ENCODE measurements around the gene MLLT1. TPM values are rescaled to one million over a fixed set of nuclear protein-coding genes. Genes with fewer than 3 reads are reported as not detected.
A peak's percentile ranks its signal among the peaks of the same experiment; 100 is the strongest.

The MLLT1 gene
- total and polyA plus RNA-seq, 2 experiments from 2014 or later: 13.3 to 19.1 TPM

DNA sequence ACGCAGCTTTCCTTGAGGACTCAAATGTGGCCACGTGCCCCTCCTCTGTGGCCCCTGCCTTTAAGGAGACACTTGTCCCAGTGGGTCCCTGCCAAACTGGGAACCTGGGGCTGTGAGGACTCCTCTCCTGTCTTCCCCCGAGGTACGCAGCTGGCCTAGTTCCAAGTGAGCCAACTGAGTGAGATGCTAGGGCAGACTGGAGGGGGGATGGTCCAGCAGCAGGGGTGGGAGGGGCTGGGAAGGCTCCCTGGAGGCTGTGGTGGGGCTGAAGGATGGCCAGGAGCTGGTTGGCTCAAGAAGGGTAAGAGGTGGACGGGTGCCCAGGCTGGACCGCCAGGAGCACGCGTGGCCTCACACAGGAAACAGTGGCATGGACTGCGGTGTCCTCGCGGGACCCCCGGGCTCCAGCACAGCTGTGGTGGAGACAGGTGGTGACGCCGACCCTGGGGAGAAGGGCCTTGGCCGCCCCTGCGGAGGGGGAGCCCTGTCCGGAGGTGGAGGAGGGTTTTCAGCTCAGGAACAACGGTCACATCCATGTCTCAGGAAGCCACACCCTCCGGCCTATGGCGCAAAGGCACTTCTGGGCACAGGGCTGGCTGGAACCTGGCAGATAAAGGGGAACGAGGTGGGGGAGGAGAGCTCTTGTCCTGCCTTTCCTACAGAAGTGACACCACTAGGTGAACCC, 45.8 kb downstream of the MLLT1 start:
- Histone ChIP-seq H4K20me1 (ENCODE audit: insufficient read depth) (no peaks in the 10 kb centered on the region), H3K79me2 (ENCODE audit: insufficient read depth) (peaks cover 84% of the 10 kb centered on the region), H3K4me1 (ENCODE audit: insufficient read depth) (peaks cover 48% of the 10 kb centered on the region), H3K4me2 (ENCODE audit: unreplicated experiment) (peak overlapping the region; percentile 77), H3K9me2 (ENCODE audit: insufficient read depth) (no peaks in the 10 kb centered on the region), H3K9me3 (ENCODE audit: low read depth) (no peaks in the 10 kb centered on the region), H3K36me3 (ENCODE audit: low read depth) (no peaks in the 10 kb centered on the region), H3K27me3 (replicated peaks; ENCODE audit: insufficient read depth) (no peaks in the 10 kb centered on the region), H3F3A (ENCODE audit: insufficient read depth) (peaks cover 46% of the 10 kb centered on the region), H3K27ac (peak overlapping the region; percentile 90), H3K4me3 (no peak overlapping the region), H3K9ac (peak overlapping the region; percentile 71), H2AFZ (no peak overlapping the region)
- in situ Hi-C loops (cut with MboI): no loop called here
- no peak for DNase-seq
- TF ChIP-seq EZH2 (IDR thresholded peaks at IDR 0.05; ENCODE audit: insufficient read depth, poor library complexity, severe bottlenecking) (no peak), EZH2phosphoT487 (IDR thresholded peaks at IDR 0.05; ENCODE audit: insufficient read depth, low read depth) (no peak)
- whole genome bisulfite sequencing, 2 experiments (ENCODE audit: low coverage in 1 of 2, low lambda C conversion rate in 2 of 2, missing lambda C conversion rate in 2 of 2): 77 to 79% methylated on average over 21 of the region's 21 CpGs

DNA sequence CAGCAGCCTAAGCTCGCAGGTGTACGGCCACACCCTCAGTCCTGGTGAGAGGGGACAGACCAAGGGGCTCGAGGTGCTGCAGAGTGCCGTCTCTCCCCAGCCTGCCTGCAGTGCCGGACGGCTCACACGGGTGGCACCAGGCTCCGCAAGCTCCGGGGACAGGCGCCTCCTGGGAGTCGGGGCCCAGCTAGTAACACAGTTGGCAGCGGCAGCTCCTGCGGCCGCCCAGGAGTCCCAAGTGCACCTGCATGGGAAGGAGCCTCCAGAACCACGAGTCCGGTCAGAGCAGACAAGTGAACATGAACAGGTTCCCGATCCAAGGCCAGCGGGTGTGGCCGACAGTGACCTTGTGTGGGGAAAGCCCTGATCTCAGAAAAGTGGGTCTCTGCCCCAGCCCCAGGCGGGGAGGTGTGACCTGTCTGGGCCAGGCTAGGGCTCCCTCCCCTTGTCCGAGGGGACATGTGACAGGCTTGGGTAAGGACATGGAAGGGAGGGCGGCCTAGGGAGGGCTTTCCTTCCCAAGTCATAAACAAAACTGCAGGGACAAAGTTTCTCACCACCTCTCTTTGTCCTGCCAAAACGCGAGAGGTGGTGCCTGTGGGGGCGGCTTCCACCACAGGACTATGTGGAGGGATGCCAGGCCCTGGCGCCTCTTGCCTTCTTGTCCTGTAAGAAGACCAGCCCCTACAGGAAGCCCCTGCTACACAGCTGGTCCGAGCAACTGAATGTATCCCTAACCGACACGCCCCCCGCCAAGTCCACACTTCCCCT, 46.5 kb downstream of the MLLT1 start:
- Histone ChIP-seq H3F3A (ENCODE audit: insufficient read depth) (peaks cover 43% of the 10 kb centered on the region), H3K27me3 (replicated peaks; ENCODE audit: insufficient read depth) (no peaks in the 10 kb centered on the region), H2AFZ (no peak overlapping the region), H3K9ac (peak overlapping the region; percentile 71), H3K79me2 (ENCODE audit: insufficient read depth) (peaks cover 88% of the 10 kb centered on the region), H3K9me3 (ENCODE audit: low read depth) (no peaks in the 10 kb centered on the region), H3K36me3 (ENCODE audit: low read depth) (no peaks in the 10 kb centered on the region), H4K20me1 (ENCODE audit: insufficient read depth) (no peaks in the 10 kb centered on the region), H3K4me3 (peak overlapping the region; percentile 32), H3K9me2 (ENCODE audit: insufficient read depth) (no peaks in the 10 kb centered on the region), H3K4me1 (ENCODE audit: insufficient read depth) (peaks cover 40% of the 10 kb centered on the region), H3K4me2 (ENCODE audit: unreplicated experiment) (peak overlapping the region; percentile 77), H3K27ac (peak overlapping the region; percentile 90)
- whole genome bisulfite sequencing, 2 experiments (ENCODE audit: low coverage in 1 of 2, low lambda C conversion rate in 2 of 2, missing lambda C conversion rate in 2 of 2): 37 to 39% methylated on average over 28 to 30 of the region's 30 CpGs
- TF ChIP-seq EZH2phosphoT487 (IDR thresholded peaks at IDR 0.05; ENCODE audit: insufficient read depth, low read depth) (no peak), EZH2 (IDR thresholded peaks at IDR 0.05; ENCODE audit: insufficient read depth, poor library complexity, severe bottlenecking) (no peak)
- DNase-seq: peak; percentile 75
- in situ Hi-C loops (cut with MboI): no loop called here

DNA sequence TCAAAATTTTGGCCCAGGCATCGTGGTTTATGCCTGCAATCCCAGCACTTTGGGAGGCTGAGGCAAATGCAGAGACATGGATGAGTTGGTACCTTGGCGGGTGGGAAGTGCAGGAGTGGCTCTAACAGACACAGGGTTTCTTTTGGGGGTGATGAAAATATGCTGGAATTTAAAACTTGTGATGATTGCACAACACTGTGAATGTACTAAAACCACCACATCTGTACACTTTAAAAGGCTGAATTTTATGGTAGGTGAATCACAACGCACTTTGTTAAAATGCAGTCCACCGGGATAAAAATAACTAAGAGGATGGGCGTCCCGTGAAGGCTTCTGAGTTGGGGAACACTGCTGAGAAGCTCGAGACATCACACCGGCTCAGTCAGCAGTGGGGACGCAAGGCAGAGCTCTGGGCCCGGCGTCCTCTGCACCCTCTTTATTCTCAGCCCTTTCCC, 47.1 kb downstream of the MLLT1 start:
- Histone ChIP-seq H3K27ac (peak overlapping the region; percentile 90), H3K4me1 (ENCODE audit: insufficient read depth) (peaks cover 34% of the 10 kb centered on the region)

DNA sequence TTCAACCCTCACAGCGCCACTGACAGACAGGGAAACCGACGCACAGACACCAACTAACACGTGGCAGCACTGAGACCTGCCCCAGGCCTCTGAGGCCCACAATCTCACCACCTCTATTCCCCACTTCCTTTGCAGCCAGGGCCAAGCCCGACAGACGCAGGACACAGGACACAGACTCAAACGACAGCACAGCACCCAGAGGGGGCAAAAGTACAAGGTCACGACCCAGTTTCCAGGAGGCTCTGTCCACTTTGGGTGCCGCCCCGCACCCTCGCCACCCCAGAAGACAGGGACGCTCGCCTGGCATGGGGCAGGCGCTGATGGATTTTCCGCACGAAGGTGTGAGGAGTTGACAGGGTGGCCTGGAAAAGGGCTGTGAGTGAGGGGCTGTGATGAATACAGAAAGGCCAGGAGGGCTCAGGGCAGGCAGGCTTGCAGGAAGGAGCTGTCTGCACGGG, 48.8 kb downstream of the MLLT1 start:
- no peak overlapping the region for H3K27ac ChIP-seq
- H3K4me2 ChIP-seq (ENCODE audit: unreplicated experiment): no peak overlapping the region
- H2AFZ ChIP-seq: no peak overlapping the region
- H3K9me3 ChIP-seq (ENCODE audit: low read depth): no peaks in the 10 kb centered on the region
- H4K20me1 ChIP-seq (ENCODE audit: insufficient read depth): no peaks in the 10 kb centered on the region
- no peak overlapping the region for H3K4me3 ChIP-seq
- in situ Hi-C loops (cut with MboI): no loop called here
- H3K9ac ChIP-seq: no peak overlapping the region
- peaks cover 90% of the 10 kb centered on the region for H3K79me2 ChIP-seq (ENCODE audit: insufficient read depth)
- H3K9me2 ChIP-seq (ENCODE audit: insufficient read depth): no peaks in the 10 kb centered on the region
- H3K4me1 ChIP-seq (ENCODE audit: insufficient read depth): peaks cover 33% of the 10 kb centered on the region
- TF ChIP-seq EZH2phosphoT487 (IDR thresholded peaks at IDR 0.05; ENCODE audit: insufficient read depth, low read depth) (no peak), EZH2 (IDR thresholded peaks at IDR 0.05; ENCODE audit: insufficient read depth, poor library complexity, severe bottlenecking) (no peak)
- DNase-seq: no peak
- H3K36me3 ChIP-seq (ENCODE audit: low read depth): no peaks in the 10 kb centered on the region
- peaks cover 27% of the 10 kb centered on the region for H3F3A ChIP-seq (ENCODE audit: insufficient read depth)
- no peaks in the 10 kb centered on the region for H3K27me3 ChIP-seq (replicated peaks; ENCODE audit: insufficient read depth)
- 90 to 92% methylated on average over 17 of the region's 17 CpGs for WGBS, 2 experiments (ENCODE audit: low coverage in 1 of 2, low lambda C conversion rate in 2 of 2, missing lambda C conversion rate in 2 of 2)

More for the DNA sequence above, 47.1 kb downstream of the MLLT1 start:
- 7 to 13% methylated on average over 11 of the region's 11 CpGs for WGBS, 2 experiments (ENCODE audit: low coverage in 1 of 2, low lambda C conversion rate in 2 of 2, missing lambda C conversion rate in 2 of 2)
- H3K27me3 ChIP-seq (replicated peaks; ENCODE audit: insufficient read depth): no peaks in the 10 kb centered on the region
- in situ Hi-C loops (cut with MboI): no loop called here
- H3K9me2 ChIP-seq (ENCODE audit: insufficient read depth): no peaks in the 10 kb centered on the region
- H3K9ac ChIP-seq: peak overlapping the region; percentile 71
- peaks cover 37% of the 10 kb centered on the region for H3F3A ChIP-seq (ENCODE audit: insufficient read depth)
- H3K9me3 ChIP-seq (ENCODE audit: low read depth): no peaks in the 10 kb centered on the region
- no peak overlapping the region for H2AFZ ChIP-seq
- no peaks in the 10 kb centered on the region for H4K20me1 ChIP-seq (ENCODE audit: insufficient read depth)
- H3K79me2 ChIP-seq (ENCODE audit: insufficient read depth): peaks cover 88% of the 10 kb centered on the region
- TF ChIP-seq EZH2phosphoT487 (IDR thresholded peaks at IDR 0.05; ENCODE audit: insufficient read depth, low read depth) (no peak), EZH2 (IDR thresholded peaks at IDR 0.05; ENCODE audit: insufficient read depth, poor library complexity, severe bottlenecking) (no peak)
- peak; percentile 94 for DNase-seq
- peak overlapping the region; percentile 77 for H3K4me2 ChIP-seq (ENCODE audit: unreplicated experiment)
- no peaks in the 10 kb centered on the region for H3K36me3 ChIP-seq (ENCODE audit: low read depth)
- H3K4me3 ChIP-seq: peak overlapping the region; percentile 32

Measured in GM23248 (cell line).